ENCODE data around the gene RRBP1. TPM values are rescaled to one million over a fixed set of nuclear protein-coding genes. Genes with fewer than 3 reads are reported as not detected.

Gene RRBP1
- total RNA-seq, 1 donor from 2014 or later, result 101 TPM

DNA sequence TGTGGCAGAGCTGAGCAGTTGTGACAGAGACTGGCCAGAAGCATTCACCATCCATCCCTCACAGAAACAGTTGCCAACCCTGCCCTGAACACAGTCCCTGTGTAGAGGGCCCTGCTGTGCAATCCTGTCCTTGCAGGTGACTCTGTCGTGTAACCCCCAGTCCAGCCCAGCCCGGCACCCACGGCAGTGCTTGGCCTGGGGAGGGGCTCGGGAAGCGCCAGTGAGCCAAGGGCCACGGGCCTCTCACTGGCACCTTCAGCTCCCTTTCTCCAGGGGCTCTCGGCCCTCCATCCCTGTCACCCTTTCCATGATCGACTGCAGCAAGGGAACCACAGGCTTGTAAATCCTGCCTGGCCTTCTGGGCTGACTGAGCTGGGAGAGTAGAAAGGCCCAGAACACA, 53.0 kb downstream of the RRBP1 start:
- Histone ChIP-seq H3K27me3 (no peaks in the 10 kb centered on the region), H3K4me1 (peaks cover 0 to 3% of the 10 kb centered on the region in 2 donors), H3K9me3 (no peaks in the 10 kb centered on the region), H3K4me3 (no peak overlapping the region), H3K27ac (no peak overlapping the region), H3K36me3 (peaks cover 87 to 91% of the 10 kb centered on the region in 2 donors)
- intact Hi-C loops (cut with DNase I), result no loop called here
- TF ChIP-seq, protein P1, sequence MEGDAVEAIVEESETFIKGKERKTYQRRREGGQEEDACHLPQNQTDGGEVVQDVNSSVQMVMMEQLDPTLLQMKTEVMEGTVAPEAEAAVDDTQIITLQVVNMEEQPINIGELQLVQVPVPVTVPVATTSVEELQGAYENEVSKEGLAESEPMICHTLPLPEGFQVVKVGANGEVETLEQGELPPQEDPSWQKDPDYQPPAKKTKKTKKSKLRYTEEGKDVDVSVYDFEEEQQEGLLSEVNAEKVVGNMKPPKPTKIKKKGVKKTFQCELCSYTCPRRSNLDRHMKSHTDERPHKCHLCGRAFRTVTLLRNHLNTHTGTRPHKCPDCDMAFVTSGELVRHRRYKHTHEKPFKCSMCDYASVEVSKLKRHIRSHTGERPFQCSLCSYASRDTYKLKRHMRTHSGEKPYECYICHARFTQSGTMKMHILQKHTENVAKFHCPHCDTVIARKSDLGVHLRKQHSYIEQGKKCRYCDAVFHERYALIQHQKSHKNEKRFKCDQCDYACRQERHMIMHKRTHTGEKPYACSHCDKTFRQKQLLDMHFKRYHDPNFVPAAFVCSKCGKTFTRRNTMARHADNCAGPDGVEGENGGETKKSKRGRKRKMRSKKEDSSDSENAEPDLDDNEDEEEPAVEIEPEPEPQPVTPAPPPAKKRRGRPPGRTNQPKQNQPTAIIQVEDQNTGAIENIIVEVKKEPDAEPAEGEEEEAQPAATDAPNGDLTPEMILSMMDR (IDR thresholded peaks at IDR 0.05), result no peak
- DNase-seq (ENCODE audit: low spot score in 2 of 2), result no peak

DNA sequence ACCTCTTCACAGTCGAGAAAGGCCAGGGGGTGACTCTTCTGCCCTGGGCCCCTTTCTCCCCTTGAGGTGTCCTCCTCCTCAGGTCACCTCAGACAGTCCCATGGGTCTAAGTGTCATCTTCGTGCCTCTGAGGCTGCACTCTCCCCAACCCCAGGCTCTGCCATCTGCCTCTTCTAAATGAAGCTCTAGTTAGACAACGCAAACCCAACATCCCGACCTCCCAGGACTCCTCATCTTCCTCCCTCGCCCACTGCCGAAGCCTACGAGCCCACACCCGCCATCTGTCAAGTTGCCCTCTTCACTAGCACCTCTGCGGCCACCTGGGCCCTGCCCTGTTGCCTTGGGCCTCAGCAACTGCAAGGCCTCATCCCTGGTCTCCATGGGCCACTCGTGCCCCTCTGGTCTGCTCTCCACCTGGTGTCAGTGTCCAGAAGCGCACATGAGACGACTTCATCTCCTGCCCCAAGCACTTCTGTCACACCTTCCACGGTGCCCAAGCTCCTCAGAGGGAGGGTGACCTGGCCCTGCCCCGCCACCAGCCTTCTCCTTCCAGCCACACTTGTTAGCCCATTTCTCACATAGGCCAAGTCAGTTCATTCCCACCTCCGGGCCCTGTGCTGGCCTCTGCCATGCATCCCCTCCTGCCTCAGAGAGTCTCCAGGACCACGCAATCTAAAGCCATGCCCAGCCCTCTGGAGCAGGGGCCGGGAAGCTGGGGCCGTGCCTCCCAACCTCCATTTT, 53.8 kb downstream of the RRBP1 start:
- Histone ChIP-seq H3K4me3 (no peak overlapping the region), H3K27ac (peak overlapping the region in 1 of 2 donors; percentile 30), H3K9me3 (no peaks in the 10 kb centered on the region), H3K4me1 (no peaks in the 10 kb centered on the region), H3K36me3 (peaks cover 86 to 91% of the 10 kb centered on the region in 2 donors), H3K27me3 (no peaks in the 10 kb centered on the region)
- TF ChIP-seq, protein P1 (IDR thresholded peaks at IDR 0.05), result no peak
- intact Hi-C loops (cut with DNase I), result no loop called here
- no peak for DNase-seq (ENCODE audit: low spot score in 2 of 2)

DNA sequence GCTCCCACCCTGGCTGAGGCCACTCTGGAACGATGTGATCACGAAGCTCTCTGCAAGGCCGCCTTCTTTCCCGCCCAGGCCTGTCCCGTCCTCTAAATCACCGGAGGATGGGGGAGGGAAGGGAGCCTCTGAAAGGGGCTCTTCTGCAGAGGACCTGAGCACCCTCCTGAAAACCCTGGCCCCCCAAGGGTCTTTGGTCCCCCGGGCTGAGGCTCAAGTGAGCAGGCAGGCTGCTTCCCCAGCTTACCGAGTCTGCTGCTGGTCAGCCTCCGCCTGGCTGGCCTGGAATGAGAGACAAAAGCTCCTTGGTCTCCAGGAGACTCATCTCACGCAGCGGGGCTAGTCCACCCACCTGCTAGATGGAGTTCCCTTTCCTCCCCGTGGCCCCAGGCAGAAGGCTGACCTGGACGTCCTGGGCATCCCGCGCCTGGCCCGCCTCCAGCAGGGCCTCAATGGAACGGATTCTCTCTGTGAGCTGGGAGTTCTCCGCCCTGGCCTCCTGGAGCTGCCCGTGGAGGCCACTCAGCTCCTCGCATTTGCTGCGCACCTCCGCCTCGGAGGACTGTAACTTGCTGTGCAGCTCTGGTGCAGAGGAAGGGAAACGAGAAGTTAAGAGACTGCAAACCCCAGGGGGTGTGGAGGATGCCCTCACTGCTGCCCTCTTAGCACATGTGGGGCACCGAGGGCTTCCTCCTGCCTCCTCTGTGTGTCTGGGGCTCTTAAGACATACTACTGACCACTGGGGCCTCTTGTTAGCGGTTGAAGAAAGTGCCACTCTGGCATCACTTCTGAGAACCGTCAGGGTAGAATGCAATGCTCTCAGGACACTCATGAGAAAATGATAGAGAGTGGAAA, 54.7 kb downstream of the RRBP1 start:
- H3K4me1 ChIP-seq, result no peaks in the 10 kb centered on the region
- no peak overlapping the region for H3K4me3 ChIP-seq
- TF ChIP-seq, protein P1 (IDR thresholded peaks at IDR 0.05), result no peak
- H3K9me3 ChIP-seq, result no peaks in the 10 kb centered on the region
- H3K36me3 ChIP-seq, result peaks cover 86 to 91% of the 10 kb centered on the region in 2 donors
- no peak for DNase-seq (ENCODE audit: low spot score in 2 of 2)
- peak overlapping the region in 1 of 2 donors; percentile 45 for H3K27ac ChIP-seq
- no peaks in the 10 kb centered on the region for H3K27me3 ChIP-seq
- intact Hi-C loops (cut with DNase I), result no loop called here

DNA sequence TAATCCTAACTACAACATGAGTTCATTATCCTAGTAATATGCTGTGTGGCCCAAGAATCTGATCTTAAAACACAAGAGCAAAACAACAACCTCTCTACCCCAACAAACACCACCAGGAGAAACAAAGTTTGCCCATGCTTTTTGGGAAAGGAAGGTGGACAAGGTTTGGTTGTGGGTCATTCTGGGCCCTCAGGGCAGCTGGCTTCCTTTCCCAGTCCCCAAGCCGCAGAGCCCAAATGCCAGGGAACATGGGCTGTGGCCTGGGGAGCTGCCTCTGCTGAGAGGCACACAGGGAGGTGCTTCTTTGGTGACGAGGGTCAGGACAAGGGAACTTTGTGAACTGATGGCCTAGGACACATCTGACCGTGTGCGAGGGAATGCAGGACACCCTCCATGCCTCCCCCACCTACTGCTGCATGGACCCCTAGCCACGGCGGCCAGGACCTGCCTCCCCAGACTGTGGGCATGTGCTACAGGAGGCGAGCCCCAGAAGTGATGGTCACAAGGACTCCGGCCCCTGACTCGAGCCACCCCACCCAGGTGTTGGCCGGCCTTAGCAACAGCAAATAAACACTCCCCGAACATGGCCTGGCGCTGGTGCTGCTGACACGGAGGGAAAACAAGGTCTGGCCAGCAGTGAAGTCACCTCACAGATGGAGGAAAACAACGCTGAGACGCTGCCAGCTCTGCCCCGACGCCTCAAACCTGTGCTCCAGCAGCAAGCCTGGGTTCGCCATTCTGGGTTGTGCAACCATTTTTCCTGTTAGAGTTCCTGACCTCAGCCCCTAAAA, 55.6 kb downstream of the RRBP1 start:
- TF ChIP-seq, protein P1 (IDR thresholded peaks at IDR 0.05), result no peak
- H3K36me3 ChIP-seq, result peaks cover 88 to 91% of the 10 kb centered on the region in 2 donors
- no peak overlapping the region for H3K4me3 ChIP-seq
- intact Hi-C loops (cut with DNase I), result no loop called here
- DNase-seq (ENCODE audit: low spot score in 2 of 2), result no peak
- no peaks in the 10 kb centered on the region for H3K9me3 ChIP-seq
- H3K27me3 ChIP-seq, result no peaks in the 10 kb centered on the region
- peak overlapping the region in 1 of 2 donors; percentile 45 for H3K27ac ChIP-seq
- no peaks in the 10 kb centered on the region for H3K4me1 ChIP-seq

DNA sequence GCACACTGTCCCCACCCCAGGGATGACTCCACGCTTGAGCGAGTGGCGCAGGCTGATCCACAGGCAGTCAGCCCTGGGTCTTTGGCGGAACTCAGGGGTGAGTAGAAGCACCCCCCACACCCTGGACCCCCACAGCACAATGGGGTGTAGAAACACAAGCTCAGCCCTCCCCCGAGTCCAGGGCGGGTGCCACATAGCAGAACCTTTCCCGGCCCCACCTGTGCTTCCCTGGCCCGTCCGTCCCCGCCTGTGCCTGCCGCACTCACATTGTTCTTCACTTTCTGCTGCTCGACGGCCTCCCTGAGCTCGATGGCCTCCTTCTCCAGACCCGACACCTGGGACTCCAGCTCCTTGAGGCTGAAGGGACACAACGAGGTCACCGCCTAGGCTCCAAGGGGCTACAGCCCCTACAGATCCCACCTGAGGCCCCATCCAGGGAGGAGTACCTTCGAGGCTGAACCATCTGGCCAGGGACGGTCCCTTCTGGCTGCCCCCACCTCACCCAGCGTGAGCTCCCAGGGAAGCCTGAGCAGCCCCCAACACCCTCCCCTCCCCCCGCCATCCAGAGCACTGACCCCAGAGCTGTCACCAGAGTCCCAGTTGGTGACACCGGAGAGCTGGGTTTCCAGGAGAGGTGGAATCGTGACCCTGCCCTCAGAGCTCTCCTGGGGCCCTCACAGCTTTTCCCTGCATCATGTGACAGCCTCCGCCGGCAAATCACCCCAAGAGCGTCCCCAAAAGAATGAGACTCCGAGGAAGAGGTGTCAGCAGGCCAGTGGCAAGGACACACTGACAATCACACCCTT, 56.6 kb downstream of the RRBP1 start:
- TF ChIP-seq, protein P1 (IDR thresholded peaks at IDR 0.05), result no peak
- no peaks in the 10 kb centered on the region for H3K4me1 ChIP-seq
- peak in 1 of 2 donors; percentile 6 for DNase-seq (ENCODE audit: low spot score in 2 of 2)
- H3K4me3 ChIP-seq, result no peak overlapping the region
- no peaks in the 10 kb centered on the region for H3K9me3 ChIP-seq
- H3K36me3 ChIP-seq, result peaks cover 91 to 93% of the 10 kb centered on the region in 2 donors
- no peaks in the 10 kb centered on the region for H3K27me3 ChIP-seq
- peak overlapping the region in 1 of 2 donors; percentile 3 for H3K27ac ChIP-seq
- intact Hi-C loops (cut with DNase I), result no loop called here
